Trophoblast cell (in vitro differentiated cells and primary cell): ENCODE data around the gene C9orf40.
A peak's percentile ranks its signal among the peaks of the same experiment; 100 is the strongest.

ENCODE experiments used
- DNase-seq, 2 donors: peaks; one replicate each; pipeline ENCODE4 v3.0.0-alpha.2; 2016
- H2AFZ ChIP-seq: 2 replicates; pipeline ENCODE4 v1.6.1; 2013; ENCODE audit warnings: low read length, moderate library complexity, mild to moderate bottlenecking; ENCODE audit not compliant: insufficient read depth, poor library complexity
- H2AK5ac ChIP-seq: 2 replicates; pipeline ENCODE4 v1.6.1; 2013; ENCODE audit warnings: mild to moderate bottlenecking, low read length
- H2BK120ac ChIP-seq: 2 replicates; pipeline ENCODE4 v1.6.1; 2013; ENCODE audit warnings: low read length, mild to moderate bottlenecking, moderate library complexity; ENCODE audit not compliant: insufficient read depth, poor library complexity
- H2BK12ac ChIP-seq: 2 replicates; pipeline ENCODE4 v1.6.1; 2013; ENCODE audit warnings: mild to moderate bottlenecking, low read length, moderate library complexity
- H2BK5ac ChIP-seq: 2 replicates; pipeline ENCODE4 v1.6.1; 2013; ENCODE audit warnings: low read length, low read depth, moderate library complexity, mild to moderate bottlenecking; ENCODE audit not compliant: poor library complexity
- H3K14ac ChIP-seq: 2 replicates; pipeline ENCODE4 v1.6.1; 2013; ENCODE audit warnings: mild to moderate bottlenecking, low read length
- H3K18ac ChIP-seq: 2 replicates; pipeline ENCODE4 v1.6.1; 2013; ENCODE audit warnings: mild to moderate bottlenecking, low read length
- H3K23ac ChIP-seq: 2 replicates; pipeline ENCODE4 v1.6.1; 2013; ENCODE audit warnings: low read length
- H3K27ac ChIP-seq: 2 replicates; pipeline ENCODE4 v1.5.1; 2013; ENCODE audit warnings: low read depth, mild to moderate bottlenecking, inconsistent platforms, low read length, moderate library complexity
- H3K27me3 ChIP-seq: 2 replicates; pipeline ENCODE4 v1.6.1; 2013; ENCODE audit warnings: inconsistent platforms, mild to moderate bottlenecking, low read length, moderate library complexity; ENCODE audit not compliant: insufficient read depth
- H3K36me3 ChIP-seq, 2 experiments: 1 replicate in 1 of 2; 2 replicates in 1 of 2; pipeline ENCODE4 v1.6.1; 2013; ENCODE audit warnings: low read length in 2 of 2, mild to moderate bottlenecking in 2 of 2, moderate library complexity in 1 of 2; ENCODE audit not compliant: insufficient read depth in 2 of 2, control insufficient read depth in 1 of 2
- H3K4ac ChIP-seq: 2 replicates; pipeline ENCODE4 v1.6.1; 2013; ENCODE audit warnings: low read depth, mild to moderate bottlenecking, low read length, moderate library complexity
- H3K4me1 ChIP-seq, 2 experiments: 1 replicate in 1 of 2; 2 replicates in 1 of 2; pipeline ENCODE4 v1.6.1; 2013; ENCODE audit warnings: low read length in 2 of 2, mild to moderate bottlenecking in 2 of 2, moderate library complexity in 1 of 2; ENCODE audit not compliant: insufficient read depth in 2 of 2, control insufficient read depth in 1 of 2
- H3K4me2 ChIP-seq: 2 replicates; pipeline ENCODE4 v1.6.1; 2013; ENCODE audit warnings: inconsistent platforms, mild to moderate bottlenecking, low read length, moderate library complexity
- H3K4me3 ChIP-seq: 2 replicates; pipeline ENCODE4 v1.5.1; 2013; ENCODE audit warnings: mild to moderate bottlenecking, low read depth, low read length, inconsistent platforms
- H3K79me1 ChIP-seq: one replicate; pipeline ENCODE4 v1.6.1; 2013; ENCODE audit warnings: low read length
- H3K79me2 ChIP-seq: 2 replicates; pipeline ENCODE4 v1.6.1; 2013; ENCODE audit warnings: low read length, mild to moderate bottlenecking; ENCODE audit not compliant: control insufficient read depth, insufficient read depth, poor library complexity
- H3K9ac ChIP-seq: 2 replicates; pipeline ENCODE4 v1.6.1; 2013; ENCODE audit warnings: mild to moderate bottlenecking, low read length
- H3K9me3 ChIP-seq: 2 replicates; pipeline ENCODE4 v1.6.1; 2013; ENCODE audit warnings: low read depth, mild to moderate bottlenecking, control low read depth, inconsistent platforms, low read length; ENCODE audit not compliant: insufficient read depth
- H4K12ac ChIP-seq: 2 replicates; pipeline ENCODE4 v1.6.1; 2013; ENCODE audit warnings: low read depth, mild to moderate bottlenecking, low read length, moderate library complexity
- H4K8ac ChIP-seq: 2 replicates; pipeline ENCODE4 v1.6.1; 2013; ENCODE audit warnings: low read depth, mild to moderate bottlenecking, low read length, moderate library complexity
- H4K91ac ChIP-seq: one replicate; pipeline ENCODE4 v1.6.1; 2013; ENCODE audit warnings: low read depth, mild to moderate bottlenecking, low read length, moderate library complexity
- WGBS: extraction: QIAGEN DNeasy Blood & Tissue Kit; methylation state at CpG from one replicate; pipeline ENCODE4 v1.1.7; 2013; ENCODE audit warnings: missing lambda C conversion rate; ENCODE audit not compliant: insufficient read length, insufficient coverage; ENCODE audit errors: extremely low coverage; 5-methylcytosine and 5-hydroxymethylcytosine counted together

Gene C9orf40

GRCh38 chr9:74960561-74960960, 7.8 kb upstream of the C9orf40 start:
- no peak overlapping the region for H2AFZ ChIP-seq
- no peak overlapping the region for H2AK5ac ChIP-seq
- no peak overlapping the region for H3K18ac ChIP-seq
- H3K14ac ChIP-seq, result no peak overlapping the region
- no peak overlapping the region for H3K23ac ChIP-seq
- no peaks in the 10 kb centered on the region for H3K9me3 ChIP-seq
- no peak overlapping the region for H3K4me2 ChIP-seq
- no peak overlapping the region for H4K8ac ChIP-seq
- no peaks in the 10 kb centered on the region for H3K27me3 ChIP-seq
- H2BK5ac ChIP-seq, result no peak overlapping the region
- H3K27ac ChIP-seq, result no peak overlapping the region
- no peaks in the 10 kb centered on the region for H3K79me2 ChIP-seq
- no CpG with 5 or more reads among the region's 2 CpGs for WGBS
- H3K9ac ChIP-seq, result no peak overlapping the region
- peaks cover 0 to 2% of the 10 kb centered on the region in 2 experiments for H3K4me1 ChIP-seq
- no peaks in the 10 kb centered on the region for H3K79me1 ChIP-seq
- no peak overlapping the region for H2BK120ac ChIP-seq
- no peak overlapping the region for H4K91ac ChIP-seq
- peak; percentile 65 to 85 for DNase-seq
- H3K4ac ChIP-seq, result no peak overlapping the region
- H2BK12ac ChIP-seq, result no peak overlapping the region
- no peak overlapping the region for H4K12ac ChIP-seq
- no peaks in the 10 kb centered on the region for H3K36me3 ChIP-seq
- H3K4me3 ChIP-seq, result no peak overlapping the region

DNA sequence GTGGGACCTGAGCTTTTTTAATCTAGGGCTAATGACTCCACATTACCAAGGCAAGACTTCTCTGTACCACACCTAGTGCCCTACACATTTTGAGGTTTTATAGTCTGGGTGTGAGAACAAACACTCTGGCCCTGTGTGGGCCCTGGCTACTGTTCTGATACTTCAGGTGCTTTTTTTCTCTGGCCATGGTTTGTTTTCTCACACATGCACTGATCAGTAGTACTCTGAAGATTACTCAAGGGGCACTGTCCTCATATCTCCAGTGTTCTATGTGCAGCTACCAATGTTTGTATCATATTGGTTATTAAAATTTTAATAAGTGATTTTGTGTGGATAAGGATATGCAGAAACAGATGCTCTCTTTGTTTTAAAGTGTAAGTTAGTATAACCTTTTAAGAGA, 5.9 kb upstream of the C9orf40 start:
- Histone ChIP-seq H3K23ac (no peak overlapping the region), H3K79me2 (no peaks in the 10 kb centered on the region), H3K9me3 (no peaks in the 10 kb centered on the region), H3K4me2 (no peak overlapping the region), H2BK120ac (no peak overlapping the region), H3K27me3 (no peaks in the 10 kb centered on the region), H4K8ac (no peak overlapping the region), H3K18ac (no peak overlapping the region), H3K36me3 (no peaks in the 10 kb centered on the region), H3K27ac (no peak overlapping the region), H2BK12ac (no peak overlapping the region), H2AFZ (no peak overlapping the region), H3K9ac (no peak overlapping the region), H3K4ac (no peak overlapping the region), H3K4me1 (peaks cover 0 to 2% of the 10 kb centered on the region in 2 experiments), H3K4me3 (no peak overlapping the region), H2BK5ac (no peak overlapping the region), H3K79me1 (no peaks in the 10 kb centered on the region), H4K91ac (no peak overlapping the region), H4K12ac (no peak overlapping the region), H3K14ac (no peak overlapping the region), H2AK5ac (no peak overlapping the region)
- DNase-seq, result no peak

- no CpG with 5 or more reads among the region's 8 CpGs for WGBS
Measured at GRCh38 chr9:74953235-74953751, 581 bp upstream of the C9orf40 start.

GRCh38 chr9:74951725-74952151, 974 bp downstream of the C9orf40 start:
- Histone ChIP-seq H3K23ac (no peak overlapping the region), H3K4me2 (peak overlapping the region; percentile 81), H3K27me3 (no peaks in the 10 kb centered on the region), H3K14ac (peak overlapping the region; percentile 29), H3K4me1 (peaks cover 0 to 2% of the 10 kb centered on the region in 2 experiments), H4K12ac (peak overlapping the region; percentile 20), H3K18ac (peak overlapping the region; percentile 16), H4K8ac (peak overlapping the region; percentile 40), H2BK5ac (peak overlapping the region; percentile 17), H2AK5ac (no peak overlapping the region), H3K4me3 (peak overlapping the region; percentile 86), H4K91ac (peak overlapping the region; percentile 9), H2BK120ac (no peak overlapping the region), H3K79me1 (peaks cover 10% of the 10 kb centered on the region), H3K27ac (peak overlapping the region; percentile 67), H3K9me3 (no peaks in the 10 kb centered on the region), H3K4ac (peak overlapping the region; percentile 37), H3K9ac (peak overlapping the region; percentile 86), H2BK12ac (no peak overlapping the region), H3K36me3 (no peaks in the 10 kb centered on the region), H3K79me2 (peaks cover 7% of the 10 kb centered on the region), H2AFZ (peak overlapping the region; percentile 27)
- peak; percentile 47 to 73 for DNase-seq
- no CpG with 5 or more reads among the region's 30 CpGs for WGBS

More at GRCh38 chr9:74953235-74953751, 581 bp upstream of the C9orf40 start:
- Histone ChIP-seq H3K79me2 (peaks cover 7% of the 10 kb centered on the region), H3K4ac (no peak overlapping the region), H3K14ac (peak overlapping the region; percentile 31), H4K91ac (peak overlapping the region; percentile 42), H2AFZ (peak overlapping the region; percentile 17), H3K18ac (no peak overlapping the region), H3K9ac (no peak overlapping the region), H3K9me3 (no peaks in the 10 kb centered on the region), H3K27me3 (no peaks in the 10 kb centered on the region), H3K79me1 (peaks cover 10% of the 10 kb centered on the region), H3K36me3 (no peaks in the 10 kb centered on the region), H2BK5ac (no peak overlapping the region), H3K4me3 (no peak overlapping the region), H3K23ac (no peak overlapping the region), H2BK12ac (no peak overlapping the region), H3K4me1 (peaks cover 0 to 2% of the 10 kb centered on the region in 2 experiments), H2BK120ac (no peak overlapping the region), H2AK5ac (no peak overlapping the region), H3K27ac (no peak overlapping the region), H4K8ac (peak overlapping the region; percentile 76), H4K12ac (peak overlapping the region; percentile 37), H3K4me2 (peak overlapping the region; percentile 76)
- peak in 1 of 2 donors; percentile 34 for DNase-seq
